GM19023 (cell line): ENCODE results near the gene TMEM87B.

Experiments
- ATAC-seq: cut with Tn5 transposase; IDR thresholded peaks from one replicate; pipeline ENCODE4 v1.9.1; 2021; ENCODE audit warnings: mild to moderate bottlenecking, moderate library complexity; ENCODE audit not compliant: unreplicated experiment

Gene TMEM87B

DNA sequence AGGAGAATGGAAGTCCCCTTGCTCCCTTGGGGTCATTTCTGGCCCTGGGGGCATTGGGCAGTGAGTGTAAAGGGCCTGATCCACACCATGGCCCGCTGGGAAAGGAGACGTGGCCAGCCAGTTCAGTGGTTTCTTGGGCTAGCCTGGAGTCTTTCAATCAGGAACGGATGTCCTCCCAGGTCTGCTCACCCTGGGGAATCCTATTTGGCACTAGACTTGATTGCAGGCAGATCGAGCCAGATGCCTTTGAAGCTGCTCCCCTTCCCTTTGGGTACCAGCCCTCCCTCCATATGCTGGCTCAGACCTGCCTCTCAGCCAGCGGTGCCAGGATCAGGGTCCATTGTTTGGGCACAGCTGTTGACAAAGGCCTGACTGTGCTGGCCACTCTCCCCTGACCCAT lies 94.1 kb downstream of the TMEM87B start:
- no peak for ATAC-seq

DNA sequence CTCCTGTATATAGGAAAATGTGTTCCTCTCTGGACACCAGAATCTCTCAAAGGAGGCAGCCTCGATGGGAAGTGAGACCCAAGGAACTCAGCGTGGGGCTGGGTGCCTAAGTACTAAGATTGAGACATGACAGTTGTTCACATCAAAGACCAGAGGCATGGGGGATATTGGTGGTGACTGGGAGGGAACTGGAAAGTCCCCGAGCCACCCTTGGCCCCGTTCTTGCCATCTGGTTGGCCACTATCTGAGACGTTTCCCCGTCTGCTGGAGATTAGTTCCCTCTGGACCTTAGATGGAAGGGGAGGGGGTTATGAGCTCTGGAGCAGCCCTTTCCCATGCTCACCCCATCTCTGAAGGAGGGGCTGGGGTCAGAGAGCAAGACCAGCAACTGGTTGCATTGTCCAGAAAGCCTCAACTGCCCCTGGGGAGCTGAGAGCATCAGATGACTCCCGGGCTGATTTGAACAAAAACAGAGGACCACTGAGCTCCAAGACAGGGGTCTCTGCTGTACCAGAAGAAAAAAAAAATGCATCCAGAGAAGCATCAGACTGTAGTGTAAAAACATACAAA lies 94.9 kb downstream of the TMEM87B start:
- ATAC-seq, result no peak

DNA sequence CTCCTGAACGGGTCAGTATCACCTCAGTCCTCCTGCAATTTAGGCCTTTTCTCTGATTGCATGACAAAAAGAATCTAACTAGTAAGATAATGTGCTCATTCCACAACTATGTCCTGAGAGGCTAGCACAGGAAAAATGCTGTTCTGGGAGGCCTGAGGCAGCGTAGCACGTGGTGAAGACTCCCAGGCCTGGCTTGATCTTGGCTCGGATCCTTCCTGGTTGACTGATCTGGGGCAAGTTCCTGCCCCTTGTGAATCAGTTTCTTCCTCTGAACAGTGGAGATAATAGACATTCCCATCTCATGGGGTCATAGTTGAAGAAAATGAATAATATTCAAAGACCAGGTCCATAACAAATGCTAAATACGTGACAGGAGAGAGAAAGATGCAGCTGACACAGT lies 95.4 kb downstream of the TMEM87B start:
- ATAC-seq, result no peak

DNA sequence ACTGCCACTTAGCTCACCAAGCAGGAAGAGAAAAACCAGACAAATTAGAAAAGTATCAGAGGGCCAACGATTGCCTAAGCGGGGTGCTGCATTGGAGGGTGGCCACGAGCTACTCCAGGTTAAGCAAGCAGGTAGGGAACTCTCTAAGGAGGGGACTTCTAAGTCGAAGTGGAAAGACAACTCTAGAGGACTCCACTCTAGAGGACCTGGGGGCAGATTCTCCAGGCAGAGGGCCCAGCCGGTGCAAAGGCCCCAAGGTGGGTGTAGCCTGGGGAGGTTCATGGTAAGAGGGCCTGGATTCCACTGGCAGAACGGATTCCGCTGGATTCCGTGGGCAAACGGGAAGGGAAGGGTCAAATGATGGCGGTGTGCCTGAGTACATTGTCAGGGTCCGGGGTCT lies 95.8 kb downstream of the TMEM87B start:
- ATAC-seq, result no peak

DNA sequence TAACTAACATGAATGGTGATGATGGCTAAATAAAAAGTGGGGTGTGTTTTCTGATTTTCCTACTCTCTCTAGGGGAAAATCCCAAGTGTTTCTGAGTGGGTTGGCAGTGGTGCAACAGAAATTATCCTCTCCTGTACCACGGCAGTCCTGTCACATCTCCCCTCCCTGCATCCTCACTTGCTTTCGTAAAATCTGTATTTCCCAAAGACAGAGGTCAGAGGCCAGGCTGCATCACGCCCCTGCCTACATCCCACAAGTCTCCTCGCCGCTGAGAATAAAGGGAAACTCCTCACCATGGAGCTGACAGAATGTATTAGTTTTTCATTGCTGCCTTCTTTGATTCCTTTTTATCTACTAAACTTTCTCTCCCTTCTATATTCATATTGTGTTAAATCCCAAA lies 96.2 kb downstream of the TMEM87B start:
- ATAC-seq, result no peak

DNA sequence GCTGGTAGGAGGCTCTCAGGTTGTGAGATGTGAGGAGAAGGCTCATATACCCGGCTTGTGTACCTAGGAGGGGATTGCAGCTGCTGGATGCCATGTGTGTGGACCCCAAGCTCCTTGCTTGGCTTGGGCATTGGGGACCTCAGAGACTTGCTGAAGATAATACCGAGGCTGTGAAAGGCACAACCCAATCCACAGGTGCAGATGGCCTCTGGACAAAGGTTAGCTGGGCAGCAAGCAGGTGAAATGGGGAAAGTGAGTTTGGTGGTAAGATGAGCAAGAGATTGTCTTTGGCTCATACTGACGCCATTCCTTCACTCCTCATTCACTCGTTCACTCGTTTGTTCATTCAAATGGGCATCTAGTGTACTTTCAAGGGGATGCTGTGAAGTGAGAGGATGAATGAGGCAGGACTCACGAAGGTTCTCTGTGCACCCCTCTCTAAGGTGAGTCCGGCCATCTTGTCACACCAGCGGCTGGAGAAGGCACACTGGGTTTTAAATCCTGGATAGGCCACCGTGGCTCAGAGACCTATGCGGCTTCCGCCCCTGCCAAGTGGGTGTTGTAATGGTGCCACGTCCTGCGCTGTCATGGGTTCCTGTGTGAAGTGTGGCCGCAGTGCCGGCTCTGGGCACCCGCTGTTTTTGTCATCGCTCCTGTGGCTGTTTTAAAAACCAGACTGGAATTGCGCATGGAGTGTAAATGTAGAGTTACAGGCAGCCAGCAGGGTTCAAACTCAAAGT lies 96.8 kb downstream of the TMEM87B start:
- ATAC-seq, result no peak

DNA sequence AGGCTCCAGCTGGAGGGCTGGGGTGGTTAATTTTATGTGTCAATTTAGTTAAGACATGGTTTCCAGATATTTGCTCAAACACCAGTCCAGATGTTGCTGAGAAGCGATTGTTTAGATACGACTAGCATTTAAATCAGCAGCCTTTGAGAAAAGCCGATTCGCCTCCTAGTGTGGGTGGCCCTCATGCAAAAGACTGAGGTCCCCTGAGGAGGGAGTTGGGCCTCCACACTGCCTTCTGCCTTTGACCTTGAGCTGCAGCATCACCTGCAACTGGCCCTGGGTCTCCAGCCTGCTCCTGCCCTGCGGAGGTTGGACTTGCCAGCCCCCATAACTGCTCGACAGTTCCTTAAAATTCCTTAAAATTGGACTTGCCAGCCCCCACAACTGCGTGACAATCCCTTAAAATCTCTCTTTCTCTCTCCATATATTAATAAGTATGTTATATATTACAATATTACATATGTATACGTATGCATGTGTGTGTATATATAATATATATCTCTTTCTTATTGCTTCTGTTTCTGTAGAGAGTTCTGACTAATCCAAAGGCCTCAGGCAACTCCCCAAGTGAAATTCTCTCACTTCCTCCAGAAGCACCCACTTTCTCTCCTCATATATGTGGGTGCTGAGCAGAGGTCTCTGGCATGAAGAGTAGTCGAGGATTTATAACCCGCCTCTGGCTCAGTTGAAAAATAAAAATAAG lies 97.6 kb downstream of the TMEM87B start:
- ATAC-seq, result no peak

DNA sequence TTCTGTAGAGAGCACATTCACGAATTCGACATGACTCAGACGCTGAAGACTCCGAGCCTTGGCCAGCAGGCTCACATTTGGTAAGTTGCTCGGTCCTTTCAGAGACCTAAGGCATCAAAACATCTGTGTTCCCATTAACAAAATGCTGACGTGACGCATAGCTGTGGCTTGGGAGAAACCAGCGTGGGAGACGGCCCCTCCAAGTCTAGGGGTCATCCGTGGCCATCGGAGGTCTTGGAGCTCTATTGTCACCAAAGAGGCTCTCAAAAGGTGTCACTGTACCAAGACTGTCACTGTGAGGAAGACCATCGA lies 98.1 kb downstream of the TMEM87B start:
- no peak for ATAC-seq

DNA sequence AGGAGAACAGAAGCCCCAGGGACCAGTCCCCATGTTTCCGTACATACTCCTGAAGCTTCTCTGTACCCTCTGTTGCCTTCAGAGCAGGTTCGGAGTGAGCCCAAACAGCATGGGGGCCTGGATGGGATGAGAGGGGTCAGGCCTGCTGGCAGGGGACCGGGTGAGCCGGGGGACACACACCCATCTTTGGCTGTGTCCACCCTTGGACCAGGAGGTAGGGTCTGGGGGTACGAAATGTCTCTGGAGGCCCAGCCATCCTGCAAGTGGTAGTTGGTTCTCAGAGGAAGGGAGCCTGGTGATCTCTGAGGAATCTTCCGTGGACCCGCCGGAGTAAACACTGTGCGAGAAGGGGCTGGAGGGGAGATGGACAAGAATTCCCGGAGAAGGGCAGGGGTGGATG lies 98.4 kb downstream of the TMEM87B start:
- no peak for ATAC-seq

DNA sequence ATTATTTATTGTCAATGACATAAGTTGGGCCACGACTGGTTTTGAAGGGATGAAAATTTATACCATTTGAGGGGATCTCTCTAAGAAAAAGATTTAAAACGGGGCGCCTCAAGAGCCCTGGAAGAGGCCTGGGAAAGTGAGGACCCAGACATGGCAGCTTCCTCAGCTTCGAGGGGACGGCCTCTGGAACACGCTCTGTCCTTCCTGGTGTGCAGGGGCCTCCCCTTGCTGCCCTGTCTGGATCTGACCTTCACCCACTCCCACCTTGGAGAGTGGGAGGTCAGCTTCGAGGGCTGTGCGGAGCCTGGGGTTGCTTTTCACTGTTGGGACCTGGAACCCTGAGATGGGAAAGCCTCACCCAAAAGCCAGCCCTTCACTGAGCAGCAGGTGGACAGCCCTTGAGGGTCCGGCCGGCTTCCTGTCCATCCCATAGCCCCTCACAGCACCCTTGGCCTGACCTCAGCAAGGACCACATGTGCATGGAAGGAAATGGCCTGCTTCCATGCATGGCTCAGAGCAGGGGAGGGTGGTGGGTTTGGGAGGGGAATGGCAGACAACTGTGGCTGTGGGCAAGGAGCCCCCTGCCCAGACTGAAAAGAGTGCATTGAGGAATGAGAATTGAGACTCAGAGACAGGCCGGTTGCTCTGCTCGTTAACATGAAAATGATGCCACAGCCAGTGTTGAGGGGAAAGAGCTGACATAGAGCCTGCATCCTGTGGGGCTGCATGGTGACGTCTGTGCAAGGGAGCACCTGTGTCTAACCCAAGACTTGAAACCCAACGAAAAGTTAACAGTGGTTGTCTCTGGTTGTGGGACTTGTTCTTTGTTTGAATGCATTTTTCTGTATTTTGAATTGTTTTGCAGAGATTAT lies 99.4 kb downstream of the TMEM87B start:
- no peak for ATAC-seq

DNA sequence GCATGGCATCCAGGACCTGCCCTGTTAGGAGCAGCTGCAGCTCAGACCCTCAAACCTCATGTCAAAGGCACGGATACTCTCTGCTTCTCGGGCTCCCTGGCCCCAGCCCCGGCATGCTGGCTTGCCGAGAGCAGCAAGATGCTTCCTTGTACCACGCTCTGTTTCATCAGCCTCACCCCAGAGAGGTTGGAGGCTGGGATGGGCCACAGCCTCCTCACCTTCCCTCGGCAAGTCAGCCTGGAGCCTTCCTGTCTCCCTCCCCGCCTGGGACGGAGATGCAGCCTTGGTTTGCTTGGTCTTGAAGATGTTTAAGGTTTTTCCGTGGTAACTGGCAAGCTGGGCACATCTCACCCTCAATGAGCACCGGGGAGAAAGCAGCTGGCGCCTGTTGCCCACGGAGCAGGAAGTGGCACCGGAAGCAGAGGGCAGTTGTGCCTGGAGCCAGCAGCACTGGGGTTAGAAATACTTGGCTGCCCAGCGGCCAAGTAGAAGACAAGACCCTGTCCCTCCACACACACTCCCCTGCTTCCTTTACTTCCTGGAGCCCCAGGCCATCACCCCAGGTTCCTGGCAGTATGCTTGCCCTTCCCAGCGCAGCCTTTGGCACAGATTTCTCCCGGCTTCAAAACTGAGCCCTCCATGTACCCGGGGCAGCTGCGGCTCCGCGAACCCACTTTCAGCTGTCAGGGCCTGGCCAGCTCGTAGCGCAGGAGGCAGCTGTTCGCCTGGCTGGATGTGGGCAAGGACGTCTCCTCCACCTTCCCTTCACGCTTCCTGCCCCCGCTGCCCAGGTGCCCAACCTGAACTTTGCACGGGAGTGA lies 100.5 kb downstream of the TMEM87B start:
- ATAC-seq, result no peak

DNA sequence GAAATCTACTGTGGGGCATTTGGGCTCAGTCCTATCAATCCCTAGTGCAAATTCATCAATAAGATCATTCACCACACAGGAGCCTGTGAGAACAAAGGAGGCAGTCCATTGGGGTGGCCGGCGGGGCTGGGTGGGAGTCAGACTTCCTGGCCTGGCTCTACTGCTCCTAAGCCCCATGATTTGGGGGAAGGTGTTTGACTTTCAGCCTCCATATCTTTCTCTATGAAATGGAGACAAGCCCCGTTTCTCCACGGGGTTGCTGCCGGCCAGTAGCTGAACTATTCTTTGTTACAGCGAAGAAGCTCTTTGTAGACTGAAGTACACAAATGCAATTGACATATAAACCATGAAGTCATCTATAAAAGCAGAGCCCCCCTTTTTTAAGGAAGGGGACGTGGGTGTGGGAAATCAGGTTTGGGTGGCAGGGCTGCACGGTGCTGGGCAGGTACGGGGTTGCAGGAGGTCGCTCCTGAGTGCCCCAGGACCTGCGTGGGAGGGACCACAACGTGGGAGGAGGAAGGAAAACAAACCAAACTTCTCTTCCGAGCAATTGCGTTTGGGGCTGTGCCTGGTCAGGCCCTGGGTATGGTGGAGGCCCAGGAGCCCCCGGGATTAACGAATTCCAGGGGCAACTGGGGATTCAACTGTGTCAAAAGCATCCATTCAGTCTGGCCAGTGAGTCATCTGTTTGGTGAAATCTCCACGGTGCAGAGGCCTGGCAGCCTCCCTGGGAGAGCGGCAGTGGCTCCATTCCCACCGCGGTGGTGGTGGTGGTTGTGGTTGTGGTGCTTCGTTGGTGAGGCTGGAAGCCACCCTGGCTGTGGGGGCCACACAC lies 101.3 kb downstream of the TMEM87B start:
- no peak for ATAC-seq

DNA sequence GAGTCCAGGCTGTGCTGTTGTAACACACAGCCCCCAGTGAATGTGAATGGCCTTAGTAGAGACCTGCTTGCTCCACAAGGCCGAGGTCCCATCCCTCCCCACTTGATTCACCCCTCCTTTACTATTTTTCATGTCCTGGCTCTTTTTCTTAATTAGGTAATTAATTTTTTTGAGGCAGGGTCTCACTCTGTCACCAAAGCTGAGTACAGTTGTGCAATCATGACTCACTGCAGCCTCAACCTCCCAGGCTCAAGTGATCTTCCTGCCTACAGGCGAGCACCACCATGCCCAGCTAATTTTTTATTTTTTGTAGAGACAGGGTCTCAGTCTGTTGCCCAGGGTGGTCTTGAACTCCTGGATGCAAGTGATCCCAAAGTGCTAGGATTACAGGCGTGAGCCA lies 102.4 kb downstream of the TMEM87B start:
- ATAC-seq, result no peak

DNA sequence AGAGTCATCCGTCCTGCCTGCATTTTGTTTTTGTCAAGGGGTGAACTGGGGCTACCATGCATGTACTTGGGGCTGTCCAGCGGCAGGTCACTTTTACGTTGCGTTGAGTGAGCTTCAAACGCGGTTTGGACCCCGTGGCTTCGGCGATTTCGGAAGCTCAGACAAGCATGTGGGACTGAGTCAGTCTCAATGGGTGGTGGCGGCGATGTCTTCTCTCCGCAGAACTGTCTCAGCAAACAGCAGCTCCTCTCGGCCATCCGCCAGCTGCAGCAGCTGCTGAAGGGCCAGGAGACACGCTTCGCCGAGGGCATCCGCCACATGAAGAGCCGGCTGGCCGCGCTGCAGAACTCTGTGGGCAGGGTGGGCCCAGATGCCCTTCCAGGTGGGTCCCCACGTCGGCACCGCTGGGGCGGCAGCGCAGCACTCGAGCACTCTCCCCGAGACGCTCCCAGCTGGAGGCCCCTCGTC lies 104.4 kb downstream of the TMEM87B start:
- no peak for ATAC-seq

DNA sequence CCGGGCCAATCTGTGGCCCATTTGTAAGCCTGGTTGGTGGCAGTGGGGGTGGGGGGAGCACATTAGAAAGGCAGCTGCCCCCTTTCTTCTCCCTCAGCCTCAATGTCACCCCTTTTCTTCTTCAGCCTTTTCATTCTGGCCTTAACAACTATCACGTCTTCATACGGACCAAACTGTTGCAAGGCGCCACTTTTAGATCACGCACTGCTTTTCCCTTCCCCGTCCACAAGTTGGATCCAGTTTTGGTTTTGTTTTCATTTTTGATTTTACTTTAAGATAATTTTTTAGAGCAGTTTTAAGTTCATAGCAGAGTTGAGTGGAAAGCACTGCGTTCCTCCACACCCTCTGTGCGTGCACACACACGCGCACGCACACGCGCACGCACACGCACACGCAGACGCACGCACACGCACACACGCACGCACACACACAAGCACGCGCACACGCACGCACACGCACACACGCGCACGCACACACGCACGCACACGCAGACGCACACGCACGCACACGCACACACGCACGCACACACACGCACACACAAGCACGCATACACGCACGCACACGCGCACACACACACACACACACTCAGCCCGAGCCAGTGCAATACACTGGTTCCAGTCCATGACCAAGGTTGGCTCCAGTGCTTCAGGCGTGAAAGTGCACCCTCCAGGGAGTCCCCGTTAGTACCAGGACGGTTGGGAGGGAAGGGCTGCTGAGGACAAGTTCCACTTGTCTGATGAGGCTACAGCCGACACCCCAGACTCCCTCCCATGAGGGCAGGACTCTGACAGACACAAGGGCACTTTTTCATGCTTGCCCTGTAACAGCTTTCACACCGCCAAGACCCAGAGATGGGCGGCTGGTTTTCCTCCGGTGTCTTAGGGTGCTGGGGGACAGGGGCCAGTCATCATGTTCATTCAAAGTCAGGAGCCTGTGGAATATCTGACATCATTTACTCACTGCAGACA lies 105.5 kb downstream of the TMEM87B start:
- no peak for ATAC-seq

DNA sequence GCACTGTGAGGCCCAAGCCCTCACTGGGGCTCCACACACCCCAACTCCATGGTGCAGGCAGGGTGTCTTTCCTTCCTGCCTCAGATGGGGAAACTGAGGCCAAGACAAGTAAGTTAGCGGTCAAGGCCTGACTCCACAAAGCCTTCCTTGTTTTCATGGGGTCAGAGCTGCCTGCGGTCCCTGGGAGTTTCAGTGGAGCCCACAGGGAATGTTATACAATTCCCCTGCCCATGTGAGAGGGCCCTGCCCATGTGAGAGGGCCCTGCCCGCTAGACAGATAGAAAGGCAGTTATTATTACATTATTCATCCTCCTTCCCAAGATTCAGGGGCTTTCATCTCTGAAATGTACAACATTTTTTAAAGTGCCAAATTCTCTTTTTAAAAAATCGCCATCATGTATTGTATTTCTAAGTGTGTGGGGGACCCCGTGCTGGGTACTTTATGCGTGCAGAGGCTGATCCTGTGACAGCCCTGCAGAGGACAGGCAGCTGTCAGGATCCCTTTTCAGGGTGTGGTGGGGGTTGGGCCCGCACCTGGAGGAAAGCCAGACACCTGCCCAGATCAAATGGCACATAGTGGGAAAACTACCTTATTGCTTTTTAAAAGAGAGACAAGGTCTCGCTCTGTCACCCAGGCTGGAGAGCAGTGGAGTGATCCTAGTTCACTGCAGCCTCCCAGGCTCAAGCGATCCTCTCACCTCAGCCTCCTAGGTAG lies 106.5 kb downstream of the TMEM87B start:
- no peak for ATAC-seq

DNA sequence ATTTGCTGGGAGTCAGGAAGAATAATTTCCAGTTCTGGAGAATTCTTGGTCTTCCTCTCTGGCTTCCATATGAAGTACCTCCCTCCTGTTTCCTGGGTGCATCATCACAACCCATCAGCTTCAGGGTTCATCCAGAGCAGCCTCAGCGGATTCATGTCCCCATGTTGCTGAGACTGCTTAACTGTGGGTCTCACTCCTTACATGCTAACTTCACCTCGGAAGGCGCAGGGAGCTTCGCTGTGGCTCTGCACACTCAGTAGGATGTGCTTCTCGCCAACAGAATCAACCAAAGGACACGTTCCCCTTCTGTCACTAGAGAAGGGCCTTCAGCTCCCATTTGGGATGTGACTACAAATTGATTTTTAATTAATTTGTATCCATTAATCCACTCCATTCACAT lies 107.3 kb downstream of the TMEM87B start:
- no peak for ATAC-seq

DNA sequence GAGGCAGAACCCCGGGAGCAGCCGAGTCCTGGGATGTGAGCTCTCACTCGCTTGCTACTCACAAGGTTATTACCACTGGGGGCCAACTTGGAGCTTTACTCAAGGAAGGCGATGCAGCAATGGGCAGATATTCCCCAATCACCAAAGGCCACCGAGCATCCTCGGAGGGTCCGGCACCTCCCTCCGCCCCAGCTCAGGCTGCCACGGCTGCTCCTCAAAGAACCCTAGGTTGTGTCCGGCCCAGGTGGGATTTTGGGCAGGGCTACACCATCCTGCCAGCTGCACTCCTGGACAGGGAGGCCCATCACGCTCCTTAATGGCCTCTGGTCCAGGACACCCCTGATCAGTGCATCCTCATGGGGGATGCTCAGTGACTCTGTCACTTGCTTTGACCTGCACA lies 107.9 kb downstream of the TMEM87B start:
- no peak for ATAC-seq
